Fibroblast of peridontal ligament (primary cell): ENCODE results near the gene PYGL.
A peak's percentile ranks its signal among the peaks of the same experiment; 100 is the strongest.
"Not testable (repeated sequence)": the region's sequence is repeated elsewhere in the genome, so short reads cannot be mapped to it uniquely, and the experiment has no call there.

Experiments
- DNase-seq: peaks from one replicate; pipeline ENCODE4 v3.0.0-alpha.2; 2010; ENCODE audit errors: extremely low read depth

Gene PYGL

DNA sequence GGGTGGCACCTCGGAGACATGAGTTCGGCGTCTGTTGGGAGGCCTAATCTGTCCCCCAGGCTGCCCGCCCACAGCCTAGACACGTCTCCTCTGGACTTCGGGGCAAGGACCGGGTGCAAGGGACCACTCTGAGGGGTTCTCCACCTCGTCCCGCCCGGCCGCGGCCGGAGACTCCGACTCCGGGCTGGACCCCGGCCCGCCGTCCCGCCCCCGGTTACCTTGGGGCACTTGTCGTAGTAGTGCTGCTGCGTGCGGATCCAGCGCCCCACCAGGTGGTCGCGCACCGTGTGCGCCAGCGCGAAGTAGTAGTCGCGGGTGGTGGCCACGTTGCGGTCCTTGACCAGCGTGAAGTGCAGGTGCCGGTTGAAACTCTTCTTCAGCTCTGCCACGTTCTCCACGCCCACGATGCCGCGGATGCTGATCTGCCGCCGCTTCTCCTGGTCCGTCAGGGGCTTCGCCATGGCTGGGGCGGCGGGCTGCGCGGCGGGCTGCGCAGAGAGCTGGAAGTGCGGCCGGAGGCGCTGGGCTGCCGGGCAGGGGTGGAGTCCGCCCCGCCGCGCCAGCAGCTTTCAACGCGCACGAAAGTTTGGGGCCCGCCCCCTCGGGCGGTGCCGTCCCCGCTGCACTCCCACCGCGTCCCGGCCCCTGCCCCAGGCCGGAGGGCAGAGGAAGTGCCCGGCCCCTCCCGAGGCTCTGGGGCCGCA is at the start of gene PYGL:
TSS of gene PYGL (minus strand) at position 541 of the 704 bp plus-strand sequence. CDS start at position 461, 80 bp downstream.
- DNase-seq: peak; percentile 56

DNA sequence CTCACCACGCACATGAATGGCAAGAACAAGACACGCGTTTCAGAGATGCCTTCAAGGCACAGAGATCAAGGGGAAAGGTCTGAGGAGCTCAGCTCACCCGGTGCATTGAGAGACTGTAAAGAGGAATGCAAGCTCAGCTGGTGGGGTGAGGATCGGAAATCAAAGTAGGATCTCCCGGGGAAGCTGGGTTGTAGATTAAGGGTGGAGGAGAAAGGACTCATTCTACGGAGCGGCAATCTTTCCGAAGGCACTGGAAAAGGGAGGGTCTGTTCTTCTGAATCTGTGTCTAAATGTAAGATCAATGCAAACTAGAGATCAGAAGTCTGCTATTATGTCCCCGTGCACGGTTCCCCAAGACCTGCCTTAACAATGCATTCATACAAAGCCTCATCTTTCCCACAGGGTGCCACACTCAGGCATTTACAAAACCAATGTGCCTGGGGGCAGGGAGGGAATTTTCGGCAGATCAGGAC is 41.6 kb upstream of the PYGL start:
- DNase-seq: no peak

GRCh38 chr14:50985124-50985858 is 41.0 kb upstream of the PYGL start:
- DNase-seq: no peak

DNA sequence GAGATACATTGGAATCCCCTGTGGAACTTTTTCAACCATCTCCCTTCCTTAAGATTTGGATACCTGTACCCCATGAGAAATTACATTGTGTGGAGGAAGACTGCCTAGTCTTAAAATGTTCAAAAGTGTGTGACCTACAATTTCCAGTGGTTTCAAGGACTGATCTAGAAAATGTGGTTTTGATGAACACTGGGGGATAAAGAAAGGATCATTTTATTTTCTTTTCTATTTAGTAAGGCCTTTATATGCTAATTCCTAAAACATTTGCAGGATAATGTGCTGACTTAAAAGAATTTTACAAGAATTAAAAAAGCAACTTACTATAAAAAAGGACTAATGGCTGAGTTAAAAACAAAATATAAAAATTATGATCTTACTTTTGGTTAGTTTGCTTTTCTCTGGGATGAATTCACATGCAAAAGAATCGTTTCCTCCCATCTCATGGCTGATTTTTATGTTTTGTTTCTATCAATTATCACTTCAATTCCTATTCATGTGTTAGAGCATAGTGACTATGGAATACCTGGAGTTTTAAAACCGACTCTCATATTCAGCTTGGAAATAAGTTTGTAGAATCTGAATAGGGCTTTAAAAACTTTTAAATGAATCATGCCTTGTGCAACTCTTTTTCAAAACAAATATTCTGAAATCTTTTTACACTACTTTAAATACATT is 39.9 kb upstream of the PYGL start:
- DNase-seq: no peak

GRCh38 chr14:50979941-50980850 is 35.9 kb upstream of the PYGL start:
- DNase-seq: no peak

- no peak for DNase-seq
Measured at GRCh38 chr14:50978888-50979287, 34.6 kb upstream of the PYGL start.

DNA sequence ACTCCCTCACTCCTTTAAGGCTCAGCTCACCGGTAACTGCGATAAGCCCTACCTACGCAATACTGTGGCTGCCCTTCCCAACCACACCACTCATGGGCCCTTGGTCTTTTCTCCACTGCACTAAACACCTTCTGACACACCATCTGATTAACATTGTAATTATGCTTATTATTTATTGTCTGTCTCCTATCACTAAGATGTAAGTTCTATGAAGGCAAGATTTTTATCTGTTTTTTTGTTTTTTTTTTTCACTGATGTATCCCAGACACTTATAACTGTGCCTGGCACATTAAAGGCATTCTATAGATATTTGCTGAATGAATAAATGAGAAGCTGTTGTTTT is 34.2 kb upstream of the PYGL start:
- DNase-seq: no peak

DNA sequence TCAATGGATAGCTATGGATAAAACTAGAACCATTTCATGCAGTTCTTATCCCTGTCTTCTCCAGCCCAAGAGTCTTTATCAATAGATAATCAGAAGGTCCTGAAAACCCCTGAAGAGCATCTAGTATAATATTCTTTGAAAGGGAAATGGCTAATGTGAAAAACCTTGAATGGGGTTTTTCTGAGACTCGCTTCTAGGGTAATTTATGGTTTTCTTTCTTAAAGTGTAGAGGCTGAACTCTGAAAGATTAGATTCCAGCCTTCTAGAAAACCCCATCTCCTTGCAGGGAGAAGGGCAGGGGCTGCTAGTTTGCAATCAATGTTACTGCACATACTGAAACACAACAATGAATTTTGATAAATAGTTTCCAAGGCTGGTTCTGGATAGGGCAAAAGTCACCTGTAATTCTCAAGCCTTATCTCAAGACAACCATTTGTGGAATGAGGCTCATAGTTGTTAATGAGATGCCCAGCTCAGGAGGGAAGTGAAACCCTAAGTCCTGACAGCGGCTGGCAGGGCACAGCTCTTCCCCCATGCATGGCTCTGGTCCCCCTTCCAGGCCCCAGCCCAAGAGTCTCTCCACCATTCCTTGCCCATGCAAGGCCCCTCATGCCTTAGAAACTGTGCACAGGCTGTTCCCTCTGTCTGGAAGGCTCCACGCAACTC is 33.7 kb upstream of the PYGL start:
- no peak for DNase-seq

GRCh38 chr14:50974118-50974517 is 29.8 kb upstream of the PYGL start:
- DNase-seq: no peak

- DNase-seq: no peak
Measured at GRCh38 chr14:50972734-50973133, 28.5 kb upstream of the PYGL start.

GRCh38 chr14:50970886-50971781 is 26.9 kb upstream of the PYGL start:
- no peak for DNase-seq

GRCh38 chr14:50967790-50968189 is 23.5 kb upstream of the PYGL start:
- DNase-seq: no peak

- DNase-seq: peak; percentile 74
Measured at GRCh38 chr14:50967103-50967502, 22.8 kb upstream of the PYGL start.

DNA sequence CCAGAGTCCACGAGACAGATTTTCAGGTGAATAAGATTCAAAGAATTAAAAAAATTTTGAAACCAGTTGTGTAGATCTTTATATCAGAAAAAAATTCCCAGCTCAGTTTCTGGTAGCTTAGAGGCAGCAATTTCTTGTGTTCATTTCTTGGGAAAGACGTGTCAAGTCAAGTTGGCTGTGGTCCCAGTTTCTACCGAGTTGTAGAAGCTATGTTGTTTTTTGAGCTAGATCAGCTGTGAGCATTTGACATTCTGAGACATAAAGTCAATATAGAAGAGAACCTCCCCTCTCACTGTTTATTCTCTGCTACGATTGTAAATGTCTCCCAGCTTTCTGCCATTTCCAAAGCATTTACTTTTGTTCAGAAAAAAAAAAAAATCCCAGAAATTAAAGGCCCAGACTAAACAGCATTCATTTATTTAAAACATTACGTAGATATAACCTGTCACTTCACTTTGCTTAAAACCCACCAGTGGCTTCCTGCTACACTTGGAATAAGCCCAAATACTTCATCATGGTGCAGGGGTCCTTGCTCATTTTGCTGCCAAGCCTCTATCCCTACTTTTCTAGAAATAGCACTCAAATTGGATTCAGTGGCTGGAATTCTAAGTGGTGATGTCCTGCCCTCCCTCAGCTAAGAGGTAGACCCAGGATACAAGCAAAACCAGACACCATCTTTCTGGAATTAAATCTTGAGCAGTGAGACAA is 20.6 kb upstream of the PYGL start:
- DNase-seq: peak; percentile 94

DNA sequence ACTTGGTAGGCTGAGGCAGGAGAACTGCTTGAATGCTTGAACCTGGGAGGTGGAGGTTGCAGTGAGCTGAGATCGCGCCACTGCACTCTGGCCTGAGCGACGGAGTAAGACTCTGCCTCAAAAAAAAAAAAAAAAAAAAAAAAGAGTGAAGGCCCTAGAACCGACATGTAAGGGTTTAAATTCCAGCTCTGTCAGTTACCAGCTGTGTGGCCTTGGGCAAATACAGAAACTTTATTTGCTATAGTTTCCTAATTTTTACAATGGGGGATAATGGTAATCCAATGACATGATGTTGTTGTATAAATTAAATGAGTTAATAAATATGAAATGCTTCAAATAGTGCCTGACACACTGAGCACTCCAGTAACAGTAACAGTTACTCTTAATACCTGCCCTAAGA is 19.6 kb upstream of the PYGL start:
- DNase-seq: no peak

DNA sequence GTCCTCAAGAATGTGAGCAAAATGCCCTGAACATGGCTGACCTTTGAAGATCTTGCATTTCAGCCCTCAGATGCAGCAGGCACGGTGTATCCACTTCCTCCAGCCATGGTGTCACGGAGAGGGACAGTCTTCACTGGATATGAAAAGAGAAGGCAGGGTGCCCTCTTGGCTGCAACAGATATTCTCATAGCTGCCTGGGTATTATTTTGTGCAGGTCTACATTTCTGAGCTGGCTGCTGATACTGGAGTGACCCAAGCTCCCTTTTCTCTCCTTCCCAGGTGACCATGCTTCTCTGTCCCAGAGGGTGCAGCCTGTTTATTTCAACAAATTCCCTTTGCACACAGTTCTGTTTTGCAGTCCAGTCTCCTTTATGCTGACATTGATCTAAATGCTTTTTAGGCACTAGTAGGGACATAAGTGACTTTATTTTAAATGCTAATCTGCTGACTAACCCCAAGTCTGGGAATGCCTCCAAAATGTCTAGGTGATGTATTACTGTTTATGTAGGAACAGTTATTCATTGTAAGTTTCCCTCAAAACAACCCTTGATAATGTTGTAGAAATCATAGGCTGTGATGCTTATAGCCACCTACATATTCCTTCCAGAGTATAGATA is 17.4 kb upstream of the PYGL start:
- peak; percentile 69 for DNase-seq

DNA sequence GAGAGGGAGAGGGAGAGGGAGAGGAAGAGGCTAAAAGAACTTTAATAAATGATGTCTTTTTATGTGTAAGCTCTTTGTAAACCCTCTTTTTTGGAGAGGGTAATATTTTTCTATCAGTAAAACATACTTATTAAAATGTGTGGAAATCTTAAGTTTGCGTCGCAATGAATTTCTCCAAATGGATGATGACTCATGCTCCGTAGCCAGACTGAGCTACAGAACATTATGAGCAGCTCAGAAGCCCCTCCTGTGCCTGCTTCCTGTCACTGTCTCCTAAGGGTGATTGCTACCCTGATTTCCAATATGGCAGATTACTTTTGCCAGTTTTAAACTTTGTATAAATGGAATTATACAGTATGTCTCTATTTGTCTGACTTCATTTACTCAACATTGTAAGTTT is 13.0 kb upstream of the PYGL start:
- no peak for DNase-seq

- not testable (repeated sequence) for DNase-seq
Measured at GRCh38 chr14:50956421-50956820, 12.1 kb upstream of the PYGL start.
